PC-3 (cell line): Measurements from ENCODE around the gene FAAH2.

Experiments
- EZH2phosphoT487 ChIP-seq: fragments of 300-600 bp; sonication (generic); IDR thresholded peaks from 2 replicates; pipeline ENCODE4 v1.6.1; 2018; ENCODE audit warnings: mild to moderate bottlenecking, antibody characterized with exemption, low read length, borderline replicate concordance
- TF ChIP-seq, protein P1 (sequence below): fragments of 300-600 bp; sonication (generic); conservative IDR thresholded peaks from 2 replicates; pipeline ENCODE4 v1.5.1; 2017; ENCODE audit warnings: antibody characterized with exemption, low read depth, mild to moderate bottlenecking, low read length

DNA sequence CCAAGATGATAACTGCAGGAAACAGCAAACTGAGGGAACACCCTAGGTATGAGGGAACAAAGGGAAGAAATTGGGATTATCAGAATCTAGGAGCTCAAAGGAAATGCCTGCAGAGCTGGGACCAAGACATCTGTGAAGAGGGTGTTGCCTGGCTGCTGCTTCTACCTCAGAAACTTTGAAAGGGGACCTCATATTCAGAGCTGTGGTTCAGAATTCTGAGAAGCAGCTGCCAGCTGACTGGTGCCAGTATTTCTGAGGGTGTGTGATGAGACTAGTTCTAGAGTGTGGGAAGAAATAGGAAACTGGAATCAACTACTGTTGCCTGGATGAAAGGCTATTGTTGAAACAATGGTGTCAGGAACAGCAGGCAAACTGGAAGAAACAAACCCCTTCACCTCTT lies 8.5 kb downstream of the FAAH2 start:
- TF ChIP-seq, protein P1, sequence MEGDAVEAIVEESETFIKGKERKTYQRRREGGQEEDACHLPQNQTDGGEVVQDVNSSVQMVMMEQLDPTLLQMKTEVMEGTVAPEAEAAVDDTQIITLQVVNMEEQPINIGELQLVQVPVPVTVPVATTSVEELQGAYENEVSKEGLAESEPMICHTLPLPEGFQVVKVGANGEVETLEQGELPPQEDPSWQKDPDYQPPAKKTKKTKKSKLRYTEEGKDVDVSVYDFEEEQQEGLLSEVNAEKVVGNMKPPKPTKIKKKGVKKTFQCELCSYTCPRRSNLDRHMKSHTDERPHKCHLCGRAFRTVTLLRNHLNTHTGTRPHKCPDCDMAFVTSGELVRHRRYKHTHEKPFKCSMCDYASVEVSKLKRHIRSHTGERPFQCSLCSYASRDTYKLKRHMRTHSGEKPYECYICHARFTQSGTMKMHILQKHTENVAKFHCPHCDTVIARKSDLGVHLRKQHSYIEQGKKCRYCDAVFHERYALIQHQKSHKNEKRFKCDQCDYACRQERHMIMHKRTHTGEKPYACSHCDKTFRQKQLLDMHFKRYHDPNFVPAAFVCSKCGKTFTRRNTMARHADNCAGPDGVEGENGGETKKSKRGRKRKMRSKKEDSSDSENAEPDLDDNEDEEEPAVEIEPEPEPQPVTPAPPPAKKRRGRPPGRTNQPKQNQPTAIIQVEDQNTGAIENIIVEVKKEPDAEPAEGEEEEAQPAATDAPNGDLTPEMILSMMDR: no peak
- no peak for TF ChIP-seq EZH2phosphoT487
